GM19328 (cell line): Measurements from ENCODE around the gene NF1.
"Not testable (repeated sequence)": the region's sequence is repeated elsewhere in the genome, so short reads cannot be mapped to it uniquely, and the experiment has no call there.

Experiments
- ATAC-seq: cut with Tn5 transposase; IDR thresholded peaks from one replicate; pipeline ENCODE4 v1.9.1; 2021; ENCODE audit warnings: mild to moderate bottlenecking, moderate library complexity; ENCODE audit not compliant: unreplicated experiment

The NF1 gene

DNA sequence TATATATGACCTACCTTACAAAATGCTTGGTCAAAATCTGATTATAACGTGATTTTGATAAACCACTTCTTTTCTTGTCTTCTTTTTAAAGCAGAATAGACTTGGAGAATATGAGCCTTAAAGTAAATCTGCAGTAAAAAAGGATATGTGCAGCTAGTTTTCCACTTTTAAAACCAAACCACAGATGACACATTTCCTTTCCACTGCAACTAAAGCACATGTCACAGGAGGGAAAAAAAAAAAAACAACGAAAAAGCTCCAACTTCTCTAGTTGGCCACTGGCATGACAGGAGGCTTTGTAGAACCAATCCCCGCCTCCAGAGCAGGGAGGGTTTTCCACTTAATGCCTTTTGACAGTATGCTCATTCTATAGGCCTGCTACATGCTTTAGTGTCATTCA, 226.7 kb downstream of the NF1 start, which contains the start of gene EVI2A:
Gene EVI2A, minus strand, starts transcription at position 142 of the 400 bp plus-strand sequence. CDS start 2,609 bp downstream, outside the sequence.
- no peak for ATAC-seq

DNA sequence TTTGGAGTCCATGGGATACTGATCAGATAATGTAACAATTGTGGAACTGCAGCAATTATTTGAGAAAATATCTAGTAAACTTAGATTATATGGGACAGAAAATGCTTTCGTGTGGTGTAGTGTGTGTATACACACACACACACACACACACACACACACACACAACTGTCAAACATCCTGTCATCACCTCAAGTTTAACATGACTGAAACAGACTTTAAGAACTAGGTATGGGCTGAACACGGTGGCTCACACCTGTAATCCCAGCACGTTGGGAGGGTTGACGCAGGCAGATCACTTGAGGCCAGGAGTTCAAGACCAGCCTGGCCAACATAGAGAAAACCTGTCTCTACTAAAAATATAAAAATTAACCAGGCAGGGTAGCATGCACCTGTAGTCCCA, 227.2 kb downstream of the NF1 start:
- ATAC-seq: no peak

DNA sequence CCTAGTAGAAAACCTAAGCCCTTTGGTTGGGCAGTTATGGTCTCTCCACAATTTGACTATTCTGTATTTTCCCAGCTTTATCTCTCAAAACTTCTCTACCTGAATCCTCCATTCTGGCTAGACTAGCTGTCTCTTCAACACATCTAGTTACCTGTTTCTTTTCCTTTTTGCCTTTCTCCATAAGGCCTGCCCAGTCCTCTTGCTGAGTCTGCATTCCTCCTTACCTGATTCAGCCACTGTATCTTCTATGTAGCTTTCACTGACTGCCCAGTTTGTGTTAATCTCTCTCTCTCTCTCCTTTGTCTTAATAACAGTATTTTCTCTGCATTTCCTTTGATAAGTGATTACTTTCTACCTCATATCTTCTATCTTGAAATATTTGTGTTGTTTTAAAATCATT, 228.8 kb downstream of the NF1 start:
- no peak for ATAC-seq

DNA sequence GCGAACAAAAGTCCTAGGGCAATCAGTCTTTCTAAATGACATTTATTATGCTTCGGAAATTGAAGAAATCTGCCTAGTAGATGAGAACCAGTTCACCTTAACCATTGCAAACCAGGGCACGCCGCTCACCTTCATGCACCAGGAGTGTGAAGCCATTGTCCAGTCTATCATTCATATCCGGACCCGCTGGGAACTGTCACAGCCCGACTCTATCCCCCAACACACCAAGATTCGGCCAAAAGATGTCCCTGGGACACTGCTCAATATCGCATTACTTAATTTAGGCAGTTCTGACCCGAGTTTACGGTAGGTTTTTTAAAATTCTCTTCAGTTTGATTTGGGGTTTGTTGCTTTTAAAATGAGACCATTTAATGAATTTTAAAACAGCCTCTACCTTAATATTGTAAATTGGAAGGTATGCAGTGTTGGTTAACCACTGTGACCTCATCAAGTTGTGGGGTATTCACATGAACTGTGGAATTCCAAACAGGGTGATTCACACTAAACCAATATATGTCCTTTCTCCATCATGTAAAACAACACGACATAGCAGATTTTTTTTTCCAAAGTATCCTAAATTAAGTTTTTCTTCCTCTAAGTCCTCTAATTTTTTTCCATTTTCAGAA, 232.9 kb downstream of the NF1 start:
- no peak for ATAC-seq

DNA sequence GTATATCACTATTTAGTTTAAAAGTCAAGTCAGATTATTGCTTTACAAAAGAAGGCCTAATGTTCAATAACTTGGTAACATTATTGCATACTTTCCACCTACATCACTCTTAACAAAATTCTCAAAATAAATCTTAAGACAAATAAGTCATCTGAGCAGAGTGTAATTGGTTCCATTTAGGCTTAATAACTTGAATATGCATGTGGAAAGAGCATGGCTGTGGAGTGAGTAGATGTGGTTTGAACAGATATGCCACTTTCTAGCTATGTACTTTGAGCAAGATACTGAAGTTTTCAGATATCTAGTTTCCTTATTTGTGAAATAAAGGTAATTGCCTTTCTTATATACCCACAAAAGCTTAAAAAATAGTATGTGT, 233.4 kb downstream of the NF1 start:
- ATAC-seq: no peak

DNA sequence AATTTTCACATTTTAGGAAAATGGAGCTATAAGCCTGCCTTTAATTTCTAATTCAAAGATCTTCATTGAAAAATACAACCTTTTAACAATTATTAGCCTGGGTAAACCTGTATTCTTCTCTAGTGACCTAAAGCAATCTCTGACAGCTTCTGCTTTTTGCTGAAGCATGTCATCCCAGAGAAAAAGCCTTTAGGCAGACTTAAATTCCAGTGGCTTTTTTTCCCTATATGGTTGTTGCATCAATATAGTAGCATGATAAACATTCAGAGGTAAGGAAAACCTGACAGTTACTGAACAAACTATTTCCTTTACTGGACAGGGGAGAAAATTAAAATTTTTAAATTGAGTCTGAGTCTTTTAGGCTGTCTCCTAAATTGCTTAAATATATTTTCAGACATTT, 234.4 kb downstream of the NF1 start:
- no peak for ATAC-seq

DNA sequence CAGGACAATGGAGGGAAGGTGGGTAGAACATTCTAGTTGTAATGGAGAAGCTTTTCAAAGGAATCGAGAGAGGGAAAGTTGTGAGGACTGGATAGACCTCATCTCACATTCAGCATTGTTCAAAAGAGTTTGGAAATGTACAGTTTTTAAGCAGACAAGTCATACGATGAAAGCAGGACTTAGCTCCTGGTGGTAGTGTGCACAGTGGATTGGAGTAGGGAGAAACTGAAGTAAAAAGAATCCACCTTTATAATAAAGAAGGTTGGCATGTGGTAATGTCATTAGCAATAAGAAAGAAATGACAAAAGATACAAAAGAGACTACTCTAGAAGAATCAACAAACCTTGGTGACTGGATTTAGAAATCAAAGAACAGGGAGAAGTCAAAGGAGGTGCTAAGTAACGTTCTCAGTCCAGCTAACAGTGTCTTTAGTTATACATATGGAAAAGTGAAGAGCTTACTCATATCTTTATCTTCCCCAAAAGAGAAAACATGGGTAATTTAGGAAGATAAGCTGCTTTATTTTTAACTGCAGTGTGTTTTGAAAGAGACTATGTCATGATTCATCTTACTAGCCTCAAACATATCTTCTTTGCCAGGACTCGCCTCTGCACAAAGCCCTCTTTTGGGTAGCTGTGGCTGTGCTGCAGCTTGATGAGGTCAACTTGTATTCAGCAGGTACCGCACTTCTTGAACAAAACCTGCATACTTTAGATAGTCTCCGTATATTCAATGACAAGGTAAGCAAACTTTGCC, 245.3 kb downstream of the NF1 start:
- no peak for ATAC-seq

DNA sequence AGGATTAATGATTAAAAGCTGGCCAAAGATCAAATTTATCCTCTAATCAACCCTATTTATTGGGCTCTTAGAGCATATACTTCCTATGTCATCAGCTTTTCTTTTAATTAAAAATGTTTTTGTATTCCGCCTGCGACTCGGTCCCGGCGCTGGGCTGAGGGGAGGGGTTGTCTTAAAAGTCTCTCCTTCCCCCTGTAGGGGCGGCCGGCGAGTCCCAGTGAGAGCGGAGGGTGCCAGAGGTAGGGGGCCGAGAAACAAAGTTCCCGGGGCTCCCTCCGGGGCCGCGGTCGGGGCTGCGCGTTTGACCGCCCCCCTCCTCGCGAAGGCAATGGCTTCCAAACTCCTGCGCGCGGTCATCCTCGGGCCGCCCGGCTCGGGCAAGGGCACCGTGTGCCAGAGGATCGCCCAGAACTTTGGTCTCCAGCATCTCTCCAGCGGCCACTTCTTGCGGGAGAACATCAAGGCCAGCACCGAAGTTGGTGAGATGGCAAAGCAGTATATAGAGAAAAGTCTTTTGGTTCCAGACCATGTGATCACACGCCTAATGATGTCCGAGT, 250.5 kb downstream of the NF1 start:
- not testable (repeated sequence) for ATAC-seq

DNA sequence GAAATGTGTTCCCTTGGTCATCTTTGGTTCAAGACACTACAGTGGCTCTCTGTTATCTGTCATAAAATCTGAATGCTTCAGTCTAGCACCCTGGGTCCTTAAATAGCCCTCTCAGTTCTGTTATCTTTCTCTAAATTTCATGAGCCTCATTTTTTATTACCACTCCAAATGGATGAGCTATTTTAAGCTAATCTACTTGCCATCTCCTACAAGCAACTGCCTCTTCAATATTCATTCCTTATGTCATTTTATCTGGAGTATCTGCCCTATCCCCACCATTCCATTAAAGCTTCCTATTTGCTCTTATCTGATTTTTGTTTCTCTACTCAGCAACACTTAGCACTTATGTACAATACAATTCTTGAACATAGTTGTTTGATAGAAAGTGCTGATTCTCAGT, 254.7 kb downstream of the NF1 start:
- no peak for ATAC-seq

DNA sequence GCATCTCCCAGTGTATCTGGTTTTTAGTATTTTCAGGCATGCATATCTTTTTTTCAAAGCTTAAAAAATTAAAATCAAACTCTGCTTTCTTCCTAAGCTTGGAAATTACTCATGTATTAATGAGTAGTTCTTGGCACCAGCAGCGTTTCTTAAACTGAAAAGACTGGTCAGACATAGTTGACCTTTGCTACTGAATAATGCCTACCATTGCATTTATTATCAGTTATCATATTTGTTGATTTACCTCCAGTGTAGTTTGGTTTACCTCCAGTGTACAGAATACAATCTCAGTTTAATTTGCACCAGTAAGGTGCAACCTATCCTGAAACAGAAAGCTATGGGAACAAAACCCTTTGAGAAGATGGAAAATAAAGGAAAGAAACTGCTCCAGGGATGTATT, 261.2 kb downstream of the NF1 start:
- ATAC-seq: no peak

DNA sequence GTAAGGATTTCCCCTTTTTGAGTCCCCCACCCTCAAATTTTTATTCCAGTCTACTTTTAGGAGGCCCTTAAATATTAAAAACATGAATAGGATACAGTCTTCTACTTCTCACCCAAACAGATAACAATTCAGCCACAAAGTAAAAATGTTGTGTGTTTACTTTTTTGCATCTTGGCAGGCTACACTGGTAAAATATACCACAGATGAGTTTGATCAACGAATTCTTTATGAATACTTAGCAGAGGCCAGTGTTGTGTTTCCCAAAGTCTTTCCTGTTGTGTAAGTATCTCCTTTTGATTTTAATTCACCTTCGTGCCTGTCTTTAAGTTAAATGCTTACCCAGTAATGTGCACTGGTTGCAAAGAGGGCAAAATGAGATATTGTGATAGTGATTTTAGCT, 262.3 kb downstream of the NF1 start:
- no peak for ATAC-seq

DNA sequence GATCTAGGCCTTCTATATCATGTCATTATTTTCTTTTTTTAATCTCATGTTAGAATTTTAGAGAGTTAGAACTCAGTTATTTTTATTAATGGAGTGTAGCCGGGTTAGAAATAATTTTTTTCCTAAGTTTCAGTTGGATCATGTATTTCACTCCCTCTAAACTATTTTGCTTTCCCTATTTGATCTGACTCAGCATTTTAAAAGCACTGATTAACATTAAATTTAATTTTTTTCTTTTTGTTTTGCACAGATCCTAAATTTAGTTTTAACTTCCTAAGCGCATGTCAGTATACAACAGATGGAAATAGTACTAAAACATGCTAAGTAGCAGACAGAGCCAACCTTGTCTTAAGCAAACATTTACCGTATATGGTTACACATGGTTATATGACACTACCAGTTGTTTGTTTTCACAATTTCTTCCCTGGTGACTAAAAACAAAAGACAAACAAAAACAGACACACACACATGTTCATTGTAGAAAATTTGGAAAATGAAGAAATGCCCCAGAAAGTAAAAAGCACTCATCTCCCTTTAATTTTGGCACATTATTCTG, 263.1 kb downstream of the NF1 start:
- ATAC-seq: no peak

DNA sequence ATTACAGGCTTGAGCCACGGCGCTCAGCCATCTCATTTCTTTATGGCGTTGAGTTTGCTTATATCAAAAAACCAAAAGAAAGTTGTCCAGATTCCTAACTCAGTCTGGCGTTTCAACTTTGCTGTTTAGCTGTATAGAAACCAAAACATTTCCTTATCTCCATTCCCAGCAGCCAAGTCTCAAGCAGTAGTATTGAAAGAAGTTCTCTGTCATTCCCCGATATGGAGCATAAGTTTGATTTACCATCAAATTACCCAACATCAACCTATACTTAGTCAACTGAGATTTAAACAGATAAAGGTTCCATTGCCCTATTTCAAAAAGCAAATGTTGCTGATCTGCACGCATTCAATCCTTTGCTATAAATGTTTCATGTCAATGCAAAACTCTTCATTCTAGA, 269.2 kb downstream of the NF1 start:
- ATAC-seq: no peak

DNA sequence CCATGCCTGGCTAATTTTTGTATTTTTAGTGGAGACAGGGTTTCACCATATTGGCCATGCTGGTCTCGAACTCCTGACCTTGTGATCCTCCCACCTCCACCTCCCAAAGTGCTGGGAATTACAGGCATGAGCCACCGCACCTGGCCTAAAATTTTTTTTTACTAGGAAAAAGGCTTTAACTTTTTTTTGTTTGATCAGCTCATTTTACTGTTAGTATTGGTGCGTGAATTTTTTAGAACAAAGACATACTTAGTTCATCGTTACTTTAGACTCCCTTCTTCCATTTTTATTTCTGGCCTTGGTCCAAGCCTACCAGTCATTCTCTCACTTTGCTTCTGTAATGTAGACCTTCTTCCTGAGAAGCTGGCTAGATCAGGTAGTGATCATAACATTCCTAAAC, 271.3 kb downstream of the NF1 start:
- ATAC-seq: no peak

DNA sequence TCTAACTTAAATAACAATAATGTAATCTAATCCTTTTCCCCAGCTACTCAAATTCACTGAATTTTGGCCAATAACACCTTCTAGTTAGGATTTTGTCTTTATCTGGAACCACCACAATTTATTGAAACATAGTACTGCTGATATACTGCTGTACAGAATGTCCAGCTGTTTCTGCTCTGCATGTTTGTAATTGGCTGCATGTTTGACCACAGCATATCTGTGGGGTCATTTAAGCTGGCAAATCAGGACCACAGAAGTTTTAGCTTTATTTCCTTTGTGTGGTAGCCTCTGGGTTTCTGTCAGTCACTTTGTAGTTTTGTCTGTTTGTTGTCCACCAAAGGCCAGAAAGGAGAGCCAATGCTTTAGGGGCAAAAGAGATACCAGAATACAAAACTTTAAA, 274.5 kb downstream of the NF1 start:
- ATAC-seq: no peak

DNA sequence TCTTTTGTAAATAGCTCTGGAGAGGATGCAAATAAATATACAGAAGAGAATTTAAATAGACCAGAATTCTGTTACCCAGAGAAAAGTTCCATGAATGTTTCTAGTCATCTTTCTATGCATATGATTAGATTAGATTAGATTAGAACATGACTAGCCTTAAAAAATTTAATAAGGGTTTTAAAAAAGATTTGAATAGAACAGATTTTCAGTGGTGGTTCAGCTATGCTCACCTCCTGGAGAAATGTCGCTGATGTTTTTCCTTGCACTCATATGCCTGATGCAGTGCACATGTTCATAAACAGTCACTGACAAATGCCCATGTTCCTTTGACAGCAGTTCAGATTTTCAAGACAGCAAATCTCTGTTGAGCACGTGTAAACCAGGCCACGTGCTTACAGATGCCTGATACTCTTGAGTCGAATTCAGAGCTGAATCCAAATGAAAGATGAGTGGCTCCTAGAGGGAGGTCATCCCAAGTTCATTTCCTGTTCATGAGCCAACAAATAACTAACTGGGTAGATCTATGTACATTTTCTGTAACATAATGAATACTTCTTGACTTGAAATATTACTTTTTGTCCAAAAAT, 276.8 kb downstream of the NF1 start:
- ATAC-seq: no peak

DNA sequence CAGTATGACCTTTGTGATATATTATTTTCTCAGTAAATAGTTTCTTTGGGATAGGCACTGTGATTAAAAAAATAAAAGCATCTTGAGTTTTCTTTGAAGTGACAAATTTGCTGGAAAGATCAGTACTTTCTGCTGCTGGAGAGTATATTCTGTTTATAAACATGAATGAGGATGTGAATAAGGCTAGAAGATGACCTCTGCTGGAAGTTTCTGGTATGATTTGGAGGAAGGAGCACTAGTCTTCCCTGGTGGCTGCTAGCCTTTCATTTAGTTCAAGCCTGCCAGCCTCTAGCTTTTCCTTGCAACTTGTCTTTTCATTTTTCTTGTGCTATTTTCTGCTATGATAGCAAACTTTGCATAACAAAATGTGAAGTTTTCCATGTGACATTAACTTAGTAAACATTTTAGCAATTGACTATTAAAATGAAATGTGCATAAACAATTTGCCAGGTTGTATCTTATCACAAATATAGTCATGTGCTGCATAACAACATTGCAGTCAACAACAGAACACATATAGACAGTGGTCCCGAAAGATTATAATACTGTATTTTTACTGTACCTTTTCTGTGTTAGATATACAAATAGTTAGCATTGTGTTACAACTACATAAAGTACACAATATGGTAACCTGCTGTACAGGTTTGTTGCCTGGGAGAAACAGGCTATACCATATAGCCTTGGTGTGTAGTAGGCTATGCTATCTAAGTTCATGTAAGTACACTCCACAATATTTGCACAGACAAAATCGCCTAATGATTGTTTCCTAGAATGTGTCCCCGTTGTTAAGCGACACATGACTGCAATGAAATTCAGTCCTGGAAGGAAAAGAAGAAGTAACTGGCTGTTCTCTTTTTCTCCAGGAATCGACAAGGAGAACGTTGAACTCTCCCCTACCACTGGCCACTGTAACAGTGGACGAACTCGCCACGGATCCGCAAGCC, 278.6 kb downstream of the NF1 start:
- ATAC-seq: no peak

DNA sequence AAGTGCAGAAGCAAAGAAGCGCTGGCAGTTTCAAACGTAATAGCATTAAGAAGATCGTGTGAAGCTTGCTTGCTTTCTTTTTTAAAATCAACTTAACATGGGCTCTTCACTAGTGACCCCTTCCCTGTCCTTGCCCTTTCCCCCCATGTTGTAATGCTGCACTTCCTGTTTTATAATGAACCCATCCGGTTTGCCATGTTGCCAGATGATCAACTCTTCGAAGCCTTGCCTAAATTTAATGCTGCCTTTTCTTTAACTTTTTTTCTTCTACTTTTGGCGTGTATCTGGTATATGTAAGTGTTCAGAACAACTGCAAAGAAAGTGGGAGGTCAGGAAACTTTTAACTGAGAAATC, 279.3 kb downstream of the NF1 start:
- no peak for ATAC-seq

DNA sequence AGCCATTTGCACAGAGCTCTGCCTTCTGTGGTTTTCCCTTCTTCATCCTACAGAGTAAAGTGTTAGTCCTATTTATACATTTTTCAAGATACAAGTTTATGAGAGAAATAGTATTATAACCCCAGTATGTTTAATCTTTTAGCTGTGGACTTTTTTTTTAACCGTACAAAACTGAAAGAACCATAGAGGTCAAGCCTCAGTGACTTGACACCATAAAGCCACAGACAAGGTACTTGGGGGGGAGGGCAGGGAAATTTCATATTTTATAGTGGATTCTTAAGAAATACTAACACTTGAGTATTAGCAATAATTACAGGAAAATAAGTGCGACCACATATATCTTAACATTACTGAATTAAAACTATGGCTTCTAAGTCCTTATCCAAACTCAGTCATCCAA, 279.7 kb downstream of the NF1 start:
- ATAC-seq: no peak

DNA sequence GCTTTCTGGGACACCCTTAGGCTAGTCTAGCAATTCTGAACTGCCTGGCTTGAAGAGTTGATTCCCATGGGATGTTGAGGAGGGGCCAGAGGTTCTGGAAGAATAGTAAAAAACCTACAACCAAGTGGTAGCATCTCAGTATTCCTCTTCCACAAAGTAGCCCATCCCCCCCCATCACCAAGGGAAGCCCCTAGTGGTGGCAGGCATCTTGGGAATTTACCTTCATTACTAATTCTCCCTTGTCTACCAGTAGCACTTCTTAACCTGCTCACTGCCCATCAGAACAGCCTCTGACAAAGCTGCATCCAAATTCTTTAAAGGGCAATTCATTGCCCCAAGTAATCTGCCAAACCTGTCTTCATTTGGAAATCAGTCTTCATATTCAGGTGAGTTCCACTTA, 283.9 kb downstream of the NF1 start:
- no peak for ATAC-seq
